SK-N-SH treated with all-trans-retinoic acid at 6 μM for 48 hours (cell line): ENCODE data around the gene B4GALNT4.

Experiments
- ATAC-seq: fragments of 200-7000 bp; cut with Tn5 transposase; 3 replicates; pipeline ENCODE4 v1.9.1; 2020; ENCODE audit warnings: mild to moderate bottlenecking, moderate library complexity
- ARNTL ChIP-seq: fragments of 450-650 bp; formaldehyde crosslinking; IDR thresholded peaks from 2 replicates; pipeline ENCODE4 v1.5.0; 2020; ENCODE audit warnings: low read depth, mild to moderate bottlenecking, moderate library complexity, borderline replicate concordance
- CSDC2 ChIP-seq: fragments of 250-450 bp; sonication (Bioruptor Pico); IDR thresholded peaks from 2 replicates; pipeline ENCODE4 v1.5.0; 2020; ENCODE audit warnings: mild to moderate bottlenecking, moderate library complexity
- CSRNP3 ChIP-seq: fragments of 250-450 bp; sonication (Bioruptor Pico); IDR thresholded peaks from 2 replicates; pipeline ENCODE4 v1.5.1; 2021; ENCODE audit warnings: mild to moderate bottlenecking, moderate library complexity
- GLIS3 ChIP-seq: fragments of 250-450 bp; sonication (Bioruptor Pico); IDR thresholded peaks from 2 replicates; pipeline ENCODE4 v1.5.0; 2020; ENCODE audit warnings: mild to moderate bottlenecking, moderate library complexity
- ISL1 ChIP-seq: fragments of 250-450 bp; sonication (Bioruptor Pico); IDR thresholded peaks from 2 replicates; pipeline ENCODE4 v2.1.2; 2022; ENCODE audit warnings: mild to moderate bottlenecking, moderate library complexity
- PATZ1 ChIP-seq: fragments of 250-450 bp; sonication (Bioruptor Pico); IDR thresholded peaks from 2 replicates; pipeline ENCODE4 v1.8.0; 2020; ENCODE audit warnings: mild to moderate bottlenecking, moderate library complexity, borderline replicate concordance
- POU6F1 ChIP-seq: fragments of 250-450 bp; sonication (Bioruptor Pico); IDR thresholded peaks from 2 replicates; pipeline ENCODE4 v1.8.0; 2021; ENCODE audit warnings: low read depth, mild to moderate bottlenecking, moderate library complexity, borderline replicate concordance
- PPARA ChIP-seq: fragments of 250-450 bp; sonication (Bioruptor Pico); IDR thresholded peaks from 2 replicates; pipeline ENCODE4 v1.5.0; 2020; ENCODE audit warnings: mild to moderate bottlenecking, borderline replicate concordance
- RARB ChIP-seq: fragments of 250-450 bp; sonication (Bioruptor Pico); IDR thresholded peaks from 2 replicates; pipeline ENCODE4 v1.8.0; 2021; ENCODE audit warnings: mild to moderate bottlenecking, moderate library complexity
- SNAI2 ChIP-seq: fragments of 250-450 bp; sonication (Bioruptor Pico); IDR thresholded peaks from 2 replicates; pipeline ENCODE4 v1.5.0; 2020; ENCODE audit warnings: mild to moderate bottlenecking, moderate library complexity
- TCF4 ChIP-seq: fragments of 250-450 bp; sonication (Bioruptor Pico); IDR thresholded peaks from 2 replicates; pipeline ENCODE4 v1.8.0; 2021; ENCODE audit warnings: mild to moderate bottlenecking, moderate library complexity, borderline replicate concordance
- ZFP3 ChIP-seq: fragments of 250-450 bp; sonication (Bioruptor Pico); IDR thresholded peaks from 2 replicates; pipeline ENCODE4 v1.5.0; 2020; ENCODE audit warnings: mild to moderate bottlenecking, moderate library complexity
- ZFP30 ChIP-seq: fragments of 450-650 bp; formaldehyde crosslinking; IDR thresholded peaks from 2 replicates; pipeline ENCODE4 v1.5.0; 2022; ENCODE audit warnings: mild to moderate bottlenecking, moderate library complexity
- ZNF565 ChIP-seq: fragments of 450-650 bp; formaldehyde crosslinking; conservative IDR thresholded peaks from 2 replicates; pipeline ENCODE4 v1.5.0; 2020; ENCODE audit warnings: low read depth, mild to moderate bottlenecking, moderate library complexity
- ZNF70 ChIP-seq: fragments of 450-650 bp; formaldehyde crosslinking; IDR thresholded peaks from 2 replicates; pipeline ENCODE4 v1.5.0; 2020; ENCODE audit warnings: mild to moderate bottlenecking, moderate library complexity
- TF ChIP-seq, protein P1 (sequence below): fragments of 250-450 bp; sonication (Bioruptor Pico); IDR thresholded peaks from 2 replicates; pipeline ENCODE4 v1.5.0; 2020; ENCODE audit warnings: mild to moderate bottlenecking, moderate library complexity
- TF ChIP-seq, protein P2 (sequence below): fragments of 250-450 bp; sonication (Bioruptor Pico); IDR thresholded peaks from 2 replicates; pipeline ENCODE4 v1.5.1; 2020; ENCODE audit warnings: low read depth, mild to moderate bottlenecking, moderate library complexity

B4GALNT4 gene

DNA sequence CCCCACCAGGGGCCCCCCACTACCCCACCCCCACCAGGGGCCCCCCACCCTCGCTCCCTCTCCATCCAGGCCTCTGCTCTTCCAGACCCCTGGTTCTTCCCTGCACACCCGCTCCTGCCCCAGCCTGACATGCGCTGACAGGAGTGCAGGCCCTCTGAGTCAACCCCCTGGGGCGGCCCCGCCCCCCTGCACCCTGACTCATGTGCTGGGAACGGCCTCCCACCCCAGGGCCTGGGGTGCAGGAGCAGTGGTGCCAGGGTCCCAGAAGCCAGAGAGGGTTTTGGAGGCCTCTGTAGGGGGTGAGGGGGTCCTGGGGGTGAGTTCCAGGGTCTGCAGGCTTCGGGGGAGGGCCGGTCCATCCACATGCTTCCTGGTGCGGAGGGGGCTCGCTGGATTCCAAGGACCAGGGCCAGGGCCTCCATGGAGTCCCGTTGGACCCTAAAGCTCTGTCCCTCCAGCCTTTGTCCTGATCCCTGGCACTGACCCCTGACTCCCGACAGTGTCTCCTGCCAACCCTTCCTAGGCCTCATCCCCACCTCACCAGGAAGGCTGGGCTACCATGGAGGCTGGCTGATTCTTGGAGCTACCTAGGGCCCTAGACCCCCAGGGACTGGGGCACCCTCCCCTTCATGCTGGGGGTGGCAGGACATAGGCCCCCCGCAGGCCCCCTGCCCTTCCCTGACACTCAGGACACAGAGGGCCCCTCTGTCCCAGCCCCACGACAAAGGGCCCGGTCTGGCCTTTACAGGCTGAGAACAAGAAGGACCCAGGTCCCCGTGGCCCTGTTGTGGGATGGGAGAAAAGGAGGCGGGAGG lies 24.1 kb downstream of the B4GALNT4 start:
- peak; percentile 60 for ATAC-seq
- no peak for TF ChIP-seq SNAI2 (CRISPR knock-in tag)
- TF ChIP-seq CSDC2 (CRISPR knock-in tag) = no peak
- no peak for TF ChIP-seq TCF4
- no peak for TF ChIP-seq CSRNP3 (CRISPR knock-in tag)
- TF ChIP-seq, protein P1, sequence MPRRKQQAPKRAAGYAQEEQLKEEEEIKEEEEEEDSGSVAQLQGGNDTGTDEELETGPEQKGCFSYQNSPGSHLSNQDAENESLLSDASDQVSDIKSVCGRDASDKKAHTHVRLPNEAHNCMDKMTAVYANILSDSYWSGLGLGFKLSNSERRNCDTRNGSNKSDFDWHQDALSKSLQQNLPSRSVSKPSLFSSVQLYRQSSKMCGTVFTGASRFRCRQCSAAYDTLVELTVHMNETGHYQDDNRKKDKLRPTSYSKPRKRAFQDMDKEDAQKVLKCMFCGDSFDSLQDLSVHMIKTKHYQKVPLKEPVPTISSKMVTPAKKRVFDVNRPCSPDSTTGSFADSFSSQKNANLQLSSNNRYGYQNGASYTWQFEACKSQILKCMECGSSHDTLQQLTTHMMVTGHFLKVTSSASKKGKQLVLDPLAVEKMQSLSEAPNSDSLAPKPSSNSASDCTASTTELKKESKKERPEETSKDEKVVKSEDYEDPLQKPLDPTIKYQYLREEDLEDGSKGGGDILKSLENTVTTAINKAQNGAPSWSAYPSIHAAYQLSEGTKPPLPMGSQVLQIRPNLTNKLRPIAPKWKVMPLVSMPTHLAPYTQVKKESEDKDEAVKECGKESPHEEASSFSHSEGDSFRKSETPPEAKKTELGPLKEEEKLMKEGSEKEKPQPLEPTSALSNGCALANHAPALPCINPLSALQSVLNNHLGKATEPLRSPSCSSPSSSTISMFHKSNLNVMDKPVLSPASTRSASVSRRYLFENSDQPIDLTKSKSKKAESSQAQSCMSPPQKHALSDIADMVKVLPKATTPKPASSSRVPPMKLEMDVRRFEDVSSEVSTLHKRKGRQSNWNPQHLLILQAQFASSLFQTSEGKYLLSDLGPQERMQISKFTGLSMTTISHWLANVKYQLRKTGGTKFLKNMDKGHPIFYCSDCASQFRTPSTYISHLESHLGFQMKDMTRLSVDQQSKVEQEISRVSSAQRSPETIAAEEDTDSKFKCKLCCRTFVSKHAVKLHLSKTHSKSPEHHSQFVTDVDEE = no peak
- TF ChIP-seq GLIS3 (CRISPR knock-in tag) = no peak
- TF ChIP-seq PPARA (CRISPR knock-in tag) = no peak
- TF ChIP-seq, protein P2, sequence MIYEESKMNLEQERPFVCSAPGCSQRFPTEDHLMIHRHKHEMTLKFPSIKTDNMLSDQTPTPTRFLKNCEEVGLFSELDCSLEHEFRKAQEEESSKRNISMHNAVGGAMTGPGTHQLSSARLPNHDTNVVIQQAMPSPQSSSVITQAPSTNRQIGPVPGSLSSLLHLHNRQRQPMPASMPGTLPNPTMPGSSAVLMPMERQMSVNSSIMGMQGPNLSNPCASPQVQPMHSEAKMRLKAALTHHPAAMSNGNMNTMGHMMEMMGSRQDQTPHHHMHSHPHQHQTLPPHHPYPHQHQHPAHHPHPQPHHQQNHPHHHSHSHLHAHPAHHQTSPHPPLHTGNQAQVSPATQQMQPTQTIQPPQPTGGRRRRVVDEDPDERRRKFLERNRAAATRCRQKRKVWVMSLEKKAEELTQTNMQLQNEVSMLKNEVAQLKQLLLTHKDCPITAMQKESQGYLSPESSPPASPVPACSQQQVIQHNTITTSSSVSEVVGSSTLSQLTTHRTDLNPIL (CRISPR knock-in tag) = no peak
- TF ChIP-seq ZNF565 (CRISPR knock-in tag) = no peak
- TF ChIP-seq ZFP30 (CRISPR knock-in tag) = no peak
- TF ChIP-seq ZFP3 (CRISPR knock-in tag) = no peak

GRCh38 chr11:394034-394857 lies 24.9 kb downstream of the B4GALNT4 start, which contains the start of gene PKP3:
Gene PKP3, plus strand, starts transcription at chr11:394209. Its CDS starts 84 bp downstream, at chr11:394293.
- no peak for TF ChIP-seq ZFP3 (CRISPR knock-in tag)
- TF ChIP-seq CSRNP3 (CRISPR knock-in tag) = no peak
- TF ChIP-seq, protein P1 = no peak
- TF ChIP-seq ARNTL (CRISPR knock-in tag) = no peak
- TF ChIP-seq GLIS3 (CRISPR knock-in tag) = no peak
- no peak for TF ChIP-seq POU6F1
- no peak for TF ChIP-seq RARB (CRISPR knock-in tag)
- no peak for TF ChIP-seq ZNF70 (CRISPR knock-in tag)
- TF ChIP-seq CSDC2 (CRISPR knock-in tag) = no peak
- TF ChIP-seq TCF4 = no peak
- no peak for TF ChIP-seq PATZ1 (CRISPR knock-in tag)
- TF ChIP-seq ISL1 (CRISPR knock-in tag) = no peak
- TF ChIP-seq, protein P2 (CRISPR knock-in tag) = no peak

More at GRCh38 chr11:394034-394857, 24.9 kb downstream of the B4GALNT4 start, which contains the start of gene PKP3:
- ATAC-seq = no peak
